Measurements from ENCODE around the gene IGF2R. TPM values are rescaled to one million over a fixed set of nuclear protein-coding genes. Genes with fewer than 3 reads are reported as not detected.

The IGF2R gene
- total RNA-seq, 8 experiments from 2014 or later, result 18.4 to 124 (median 53.5) TPM

GRCh38 chr6:160007145-160007544, 38.3 kb downstream of the IGF2R start:
- no peaks in the 10 kb centered on the region for H3K4me1 ChIP-seq (replicated peaks in 1 of 2)
- H3K27ac ChIP-seq, result no peak overlapping the region
- no peak overlapping the region for H3K4me3 ChIP-seq
- WGBS, 10 experiments, result 88 to 100% (median 100%) methylated on average over 1 of the region's 1 CpG; no CpG with 5 or more reads in 4 of the 10 experiments
- in situ Hi-C loops (cut with MboI; ENCODE audit: low pct_unique_long_range_greater_than_20kb in 2 of 9, low sequenced_read_pairs in 9 of 9, unreplicated experiment in 9 of 9), result no loop called here
- peak in 1 of 8 experiments; percentile 12 for ATAC-seq (replicated peaks in 6 of 8)

DNA sequence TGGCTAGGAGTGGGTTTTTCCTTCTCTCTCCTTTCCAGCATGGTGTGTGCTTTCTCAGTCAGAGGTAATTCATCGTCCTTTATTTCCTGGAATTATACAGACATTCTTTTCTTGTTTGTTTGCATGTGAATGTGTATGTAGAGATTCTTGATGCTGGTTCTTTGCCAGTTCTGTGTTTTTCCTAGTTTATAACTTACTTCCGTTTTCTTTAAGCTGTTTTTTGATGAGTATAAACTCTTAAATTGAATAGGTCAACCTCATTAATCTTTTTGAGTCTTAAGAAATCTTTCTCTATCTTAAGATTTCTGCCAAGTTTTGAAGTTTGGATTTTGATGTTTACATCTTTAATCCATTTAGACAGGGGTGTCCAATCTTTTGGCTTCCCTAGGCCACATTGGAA, 38.7 kb downstream of the IGF2R start:
- 23 to 100% (median 80%) methylated on average over 1 to 2 of the region's 2 CpGs; no CpG with 5 or more reads in 2 of the 10 experiments for whole genome bisulfite sequencing, 10 experiments
- in situ Hi-C loops (cut with MboI; ENCODE audit: low pct_unique_long_range_greater_than_20kb in 2 of 9, low sequenced_read_pairs in 9 of 9, unreplicated experiment in 9 of 9), result no loop called here
- Histone ChIP-seq H3K4me3 (no peak overlapping the region), H3K4me1 (replicated peaks in 1 of 2) (no peaks in the 10 kb centered on the region), H3K27ac (no peak overlapping the region)
- ATAC-seq (replicated peaks in 6 of 8), result peak in 1 of 8 experiments; percentile 72

- in situ Hi-C loops (cut with MboI; ENCODE audit: low pct_unique_long_range_greater_than_20kb in 2 of 9, low sequenced_read_pairs in 9 of 9, unreplicated experiment in 9 of 9), result no loop called here
- WGBS, 10 experiments, result 8 to 97% (median 86%) methylated on average over 1 to 7 of the region's 8 CpGs
- H3K4me1 ChIP-seq (replicated peaks in 1 of 2), result no peaks in the 10 kb centered on the region
- no peak overlapping the region for H3K4me3 ChIP-seq
- no peak overlapping the region for H3K27ac ChIP-seq
- peak in 2 of 8 experiments; percentile 50 to 73 for ATAC-seq (replicated peaks in 6 of 8)
Measured at GRCh38 chr6:160010067-160010466, 41.2 kb downstream of the IGF2R start.

- no peak overlapping the region for H3K4me3 ChIP-seq
- no peaks in the 10 kb centered on the region for H3K4me1 ChIP-seq (replicated peaks in 1 of 2)
- in situ Hi-C loops (cut with MboI; ENCODE audit: low pct_unique_long_range_greater_than_20kb in 2 of 9, low sequenced_read_pairs in 9 of 9, unreplicated experiment in 9 of 9), result no loop called here
- no peak overlapping the region for H3K27ac ChIP-seq
- peak in 4 of 8 experiments; percentile 6 to 40 (median 14) for ATAC-seq (replicated peaks in 6 of 8)
- 33 to 100% (median 74%) methylated on average over 1 to 4 of the region's 4 CpGs for WGBS, 10 experiments
Measured at GRCh38 chr6:160013987-160014868, 45.3 kb downstream of the IGF2R start.

- ATAC-seq (replicated peaks in 6 of 8), result no peak
Measured at GRCh38 chr6:160014869-160015182, 45.9 kb downstream of the IGF2R start.

GRCh38 chr6:160015778-160016684, 47.1 kb downstream of the IGF2R start:
- in situ Hi-C loops (cut with MboI; ENCODE audit: low pct_unique_long_range_greater_than_20kb in 2 of 9, low sequenced_read_pairs in 9 of 9, unreplicated experiment in 9 of 9), result no loop called here
- Histone ChIP-seq H3K4me1 (replicated peaks in 1 of 2) (no peaks in the 10 kb centered on the region), H3K27ac (no peak overlapping the region), H3K4me3 (no peak overlapping the region)
- ATAC-seq (replicated peaks in 6 of 8), result peak in 3 of 8 experiments; percentile 47 to 96 (median 91)
- WGBS, 10 experiments, result 80 to 100% (median 100%) methylated on average over 1 to 9 of the region's 10 CpGs; no CpG with 5 or more reads in 2 of the 10 experiments

More at GRCh38 chr6:160014869-160015182, 45.9 kb downstream of the IGF2R start:
- 50 to 100% (median 85%) methylated on average over 1 to 2 of the region's 2 CpGs for WGBS, 10 experiments
- no peak overlapping the region for H3K27ac ChIP-seq
- H3K4me1 ChIP-seq (replicated peaks in 1 of 2), result no peaks in the 10 kb centered on the region
- H3K4me3 ChIP-seq, result no peak overlapping the region
- in situ Hi-C loops (cut with MboI; ENCODE audit: low pct_unique_long_range_greater_than_20kb in 2 of 9, low sequenced_read_pairs in 9 of 9, unreplicated experiment in 9 of 9), result no loop called here

GRCh38 chr6:160022101-160022500, 53.2 kb downstream of the IGF2R start:
- in situ Hi-C loops (cut with MboI; ENCODE audit: low pct_unique_long_range_greater_than_20kb in 2 of 9, low sequenced_read_pairs in 9 of 9, unreplicated experiment in 9 of 9), result no loop called here
- no peaks in the 10 kb centered on the region for H3K4me1 ChIP-seq (replicated peaks in 1 of 2)
- ATAC-seq (replicated peaks in 6 of 8), result no peak
- H3K27ac ChIP-seq, result no peak overlapping the region
- 80 to 100% (median 100%) methylated on average over 1 of the region's 1 CpG; no CpG with 5 or more reads in 3 of the 10 experiments for WGBS, 10 experiments
- no peak overlapping the region for H3K4me3 ChIP-seq

GRCh38 chr6:160022793-160023192, 53.9 kb downstream of the IGF2R start:
- peak in 1 of 8 experiments; percentile 44 for ATAC-seq (replicated peaks in 6 of 8)

GRCh38 chr6:160024152-160024551, 55.3 kb downstream of the IGF2R start:
- WGBS, 10 experiments, result 89 to 100% (median 98%) methylated on average over 1 to 8 of the region's 8 CpGs; no CpG with 5 or more reads in 1 of the 10 experiments
- in situ Hi-C loops (cut with MboI; ENCODE audit: low pct_unique_long_range_greater_than_20kb in 2 of 9, low sequenced_read_pairs in 9 of 9, unreplicated experiment in 9 of 9), result no loop called here
- Histone ChIP-seq H3K4me3 (no peak overlapping the region), H3K4me1 (replicated peaks in 1 of 2) (no peaks in the 10 kb centered on the region), H3K27ac (no peak overlapping the region)
- ATAC-seq (replicated peaks in 6 of 8), result no peak

More at GRCh38 chr6:160022793-160023192, 53.9 kb downstream of the IGF2R start:
- WGBS, 10 experiments, result 89 to 100% (median 100%) methylated on average over 1 to 3 of the region's 3 CpGs; no CpG with 5 or more reads in 3 of the 10 experiments
- Histone ChIP-seq H3K27ac (no peak overlapping the region), H3K4me3 (no peak overlapping the region), H3K4me1 (replicated peaks in 1 of 2) (no peaks in the 10 kb centered on the region)
- in situ Hi-C loops (cut with MboI; ENCODE audit: low pct_unique_long_range_greater_than_20kb in 2 of 9, low sequenced_read_pairs in 9 of 9, unreplicated experiment in 9 of 9), result no loop called here

DNA sequence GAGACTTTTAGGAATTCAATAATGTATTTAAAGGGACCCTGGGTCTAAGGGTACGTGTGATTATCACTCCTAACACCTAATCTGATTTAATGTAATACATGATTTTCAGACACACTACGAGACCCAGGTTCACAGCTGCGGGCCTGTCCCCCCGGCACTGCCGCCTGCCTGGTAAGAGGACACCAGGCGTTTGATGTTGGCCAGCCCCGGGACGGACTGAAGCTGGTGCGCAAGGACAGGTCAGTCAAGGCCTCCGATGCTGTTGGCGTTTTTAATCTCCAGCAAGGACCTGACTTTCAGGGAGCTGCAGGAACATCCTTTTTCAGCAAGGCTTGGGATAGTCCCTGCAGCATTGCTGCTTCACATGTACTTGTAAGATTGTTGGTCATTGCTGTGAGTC, 58.2 kb downstream of the IGF2R start:
- 95 to 100% (median 97%) methylated on average over 1 to 10 of the region's 11 CpGs; no CpG with 5 or more reads in 3 of the 10 experiments for WGBS, 10 experiments
- Histone ChIP-seq H3K27ac (no peak overlapping the region), H3K4me3 (no peak overlapping the region), H3K4me1 (replicated peaks in 1 of 2) (no peaks in the 10 kb centered on the region)
- in situ Hi-C loops (cut with MboI; ENCODE audit: low pct_unique_long_range_greater_than_20kb in 2 of 9, low sequenced_read_pairs in 9 of 9, unreplicated experiment in 9 of 9), result no loop called here
- no peak for ATAC-seq (replicated peaks in 6 of 8)

GRCh38 chr6:160027931-160028330, 59.0 kb downstream of the IGF2R start:
- Histone ChIP-seq H3K4me1 (replicated peaks in 1 of 2) (no peaks in the 10 kb centered on the region), H3K4me3 (no peak overlapping the region), H3K27ac (no peak overlapping the region)
- 85 to 100% (median 97%) methylated on average over 1 to 9 of the region's 10 CpGs; no CpG with 5 or more reads in 1 of the 10 experiments for WGBS, 10 experiments
- in situ Hi-C loops (cut with MboI; ENCODE audit: low pct_unique_long_range_greater_than_20kb in 2 of 9, low sequenced_read_pairs in 9 of 9, unreplicated experiment in 9 of 9), result no loop called here
- no peak for ATAC-seq (replicated peaks in 6 of 8)

DNA sequence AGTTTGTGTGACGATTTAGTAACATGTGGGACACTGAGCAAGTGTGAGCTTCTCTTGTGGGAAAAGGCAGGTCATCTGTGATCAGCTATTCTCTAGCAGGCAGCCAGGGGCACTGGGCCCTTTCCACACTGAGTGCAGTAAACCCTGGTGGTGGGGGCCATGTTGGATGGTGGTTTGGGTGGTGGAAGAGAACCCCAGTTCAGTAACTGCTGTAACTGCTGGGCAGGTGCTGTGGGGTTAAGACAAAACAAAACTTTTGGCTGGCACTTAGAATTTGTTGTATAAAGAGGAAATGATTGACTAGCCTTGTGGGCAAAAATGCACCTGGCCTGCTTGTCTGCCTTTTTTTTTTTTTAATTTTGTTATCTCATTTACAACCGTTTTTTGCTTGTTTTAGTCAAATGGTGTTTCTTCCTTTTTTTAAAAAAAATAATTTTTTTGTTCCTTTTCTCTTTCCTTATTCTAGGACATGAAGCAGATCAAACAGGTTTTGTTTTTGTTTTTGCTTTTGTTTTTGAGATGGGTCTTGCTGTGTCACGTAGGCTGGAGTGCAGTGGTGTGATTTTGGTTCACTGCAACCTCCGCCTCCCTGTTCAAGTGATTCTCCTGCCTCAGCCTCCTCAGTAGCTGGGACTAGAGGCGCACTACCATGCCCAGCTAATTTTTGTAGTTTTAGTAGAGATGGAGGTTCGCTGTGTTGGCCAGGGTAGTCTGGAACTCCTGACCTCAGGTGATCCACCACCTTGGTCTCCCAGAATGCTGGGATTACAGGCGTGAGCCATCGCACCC, 59.8 kb downstream of the IGF2R start:
- Histone ChIP-seq H3K27ac (no peak overlapping the region), H3K4me1 (replicated peaks in 1 of 2) (no peaks in the 10 kb centered on the region), H3K4me3 (no peak overlapping the region)
- no peak for ATAC-seq (replicated peaks in 6 of 8)
- WGBS, 10 experiments, result 83 to 100% (median 95%) methylated on average over 4 to 8 of the region's 8 CpGs
- in situ Hi-C loops (cut with MboI; ENCODE audit: low pct_unique_long_range_greater_than_20kb in 2 of 9, low sequenced_read_pairs in 9 of 9, unreplicated experiment in 9 of 9), result no loop called here
